Measurements from ENCODE around the gene KRTAP9-6.
"Not testable (repeated sequence)": the region's sequence is repeated elsewhere in the genome, so short reads cannot be mapped to it uniquely, and the experiment has no call there.

- TF ChIP-seq CTCF, POLR2A (IDR thresholded peaks at IDR 0.05): not testable (repeated sequence)
These were observed 9.5 kb upstream of the KRTAP9-6 start, which contains the start of gene KRTAP9-9 for GRCh38 chr17:41255381-41256290.
